ENCODE data around the gene MARCHF6. TPM values are rescaled to one million over a fixed set of nuclear protein-coding genes. Genes with fewer than 3 reads are reported as not detected.

Gene MARCHF6
- total RNA-seq, 4 donors from 2014 or later, result 76.5 to 121 (median 92.9) TPM

DNA sequence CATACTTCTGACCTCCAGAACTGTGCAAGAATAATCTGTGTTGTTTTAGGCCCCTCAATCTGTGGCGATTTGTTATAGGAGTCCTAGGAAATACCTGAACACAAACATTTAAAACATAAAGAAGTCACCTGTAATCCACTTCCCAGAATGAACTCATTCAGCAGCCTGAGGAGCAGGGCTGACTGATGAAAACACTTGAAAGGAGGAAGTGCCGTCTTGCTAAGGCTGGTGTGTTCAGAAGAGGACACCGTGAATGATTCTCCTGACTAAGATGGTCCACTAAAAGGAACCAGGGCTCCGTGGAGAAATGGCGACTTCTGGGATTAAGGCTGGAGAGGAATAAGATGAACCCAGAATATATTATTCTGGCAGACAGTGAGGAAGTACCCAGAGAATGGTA, 18.7 kb upstream of the MARCHF6 start:
- H3K36me3 ChIP-seq, result no peaks in the 10 kb centered on the region
- TF ChIP-seq, protein P1, sequence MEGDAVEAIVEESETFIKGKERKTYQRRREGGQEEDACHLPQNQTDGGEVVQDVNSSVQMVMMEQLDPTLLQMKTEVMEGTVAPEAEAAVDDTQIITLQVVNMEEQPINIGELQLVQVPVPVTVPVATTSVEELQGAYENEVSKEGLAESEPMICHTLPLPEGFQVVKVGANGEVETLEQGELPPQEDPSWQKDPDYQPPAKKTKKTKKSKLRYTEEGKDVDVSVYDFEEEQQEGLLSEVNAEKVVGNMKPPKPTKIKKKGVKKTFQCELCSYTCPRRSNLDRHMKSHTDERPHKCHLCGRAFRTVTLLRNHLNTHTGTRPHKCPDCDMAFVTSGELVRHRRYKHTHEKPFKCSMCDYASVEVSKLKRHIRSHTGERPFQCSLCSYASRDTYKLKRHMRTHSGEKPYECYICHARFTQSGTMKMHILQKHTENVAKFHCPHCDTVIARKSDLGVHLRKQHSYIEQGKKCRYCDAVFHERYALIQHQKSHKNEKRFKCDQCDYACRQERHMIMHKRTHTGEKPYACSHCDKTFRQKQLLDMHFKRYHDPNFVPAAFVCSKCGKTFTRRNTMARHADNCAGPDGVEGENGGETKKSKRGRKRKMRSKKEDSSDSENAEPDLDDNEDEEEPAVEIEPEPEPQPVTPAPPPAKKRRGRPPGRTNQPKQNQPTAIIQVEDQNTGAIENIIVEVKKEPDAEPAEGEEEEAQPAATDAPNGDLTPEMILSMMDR (IDR thresholded peaks at IDR 0.05), result no peak
- TF ChIP-seq EP300 (IDR thresholded peaks at IDR 0.05), result no peak
- TF ChIP-seq POLR2AphosphoS5 (IDR thresholded peaks at IDR 0.05), result no peak
- TF ChIP-seq POLR2A (IDR thresholded peaks at IDR 0.05; ENCODE audit: low read depth), result no peak
- no peak for DNase-seq (ENCODE audit: extremely low spot score)
- H3K4me1 ChIP-seq, result peaks cover 39 to 57% (median 50%) of the 10 kb centered on the region in 4 donors
- no peak overlapping the region for H3K27ac ChIP-seq (replicated peaks in 1 of 4)
- WGBS, result 85% methylated on average over 5 of the region's 5 CpGs
- H3K27me3 ChIP-seq, result no peaks in the 10 kb centered on the region
- intact Hi-C loops (cut with DNase I), result no loop called here
- H3K4me3 ChIP-seq, result no peak overlapping the region
- H3K9me3 ChIP-seq, result no peaks in the 10 kb centered on the region

DNA sequence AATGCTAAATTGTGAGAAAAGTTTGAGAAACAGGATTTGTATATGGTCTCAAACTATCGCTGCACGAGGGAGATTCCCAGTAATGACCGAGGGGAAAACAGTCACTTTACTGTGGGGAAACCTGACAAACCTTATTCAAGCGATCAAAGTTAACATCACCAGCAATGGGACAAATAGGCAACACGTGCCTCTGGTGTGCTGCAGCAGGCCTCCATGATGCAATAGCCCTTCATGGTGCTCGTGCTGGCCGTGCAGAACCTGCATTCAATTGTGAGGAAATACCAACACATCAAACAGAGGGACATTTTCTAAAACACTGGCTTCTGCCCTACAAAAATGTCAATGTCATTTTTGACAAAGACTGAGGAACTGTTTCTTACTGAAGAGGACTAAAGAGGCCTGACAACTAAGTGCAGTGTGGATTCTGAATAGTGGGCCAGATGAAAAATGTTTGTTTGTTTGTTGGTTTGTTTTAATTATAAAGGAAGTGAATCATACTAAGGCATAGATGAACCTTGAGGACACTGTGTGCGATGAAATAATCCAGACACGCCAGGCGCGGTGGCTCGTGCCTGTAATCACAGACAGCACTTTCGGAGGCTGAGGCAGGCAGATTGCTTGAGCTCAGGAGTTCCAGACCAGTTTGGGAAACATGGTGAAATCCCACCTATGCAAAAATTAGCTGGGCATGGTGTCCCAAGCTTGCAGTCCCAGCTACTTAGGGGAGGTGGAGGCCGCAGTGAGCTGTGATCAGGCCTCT, 17.6 kb upstream of the MARCHF6 start:
- WGBS, result 95% methylated on average over 14 of the region's 14 CpGs
- H3K4me1 ChIP-seq, result peaks cover 28 to 47% (median 40%) of the 10 kb centered on the region in 4 donors
- no peak for TF ChIP-seq EP300 (IDR thresholded peaks at IDR 0.05)
- TF ChIP-seq POLR2AphosphoS5 (IDR thresholded peaks at IDR 0.05), result no peak
- TF ChIP-seq, protein P1 (IDR thresholded peaks at IDR 0.05), result no peak
- no peak for TF ChIP-seq POLR2A (IDR thresholded peaks at IDR 0.05; ENCODE audit: low read depth)
- no peak overlapping the region for H3K27ac ChIP-seq (replicated peaks in 1 of 4)
- H3K4me3 ChIP-seq, result no peak overlapping the region
- no peak for DNase-seq (ENCODE audit: extremely low spot score)
- H3K27me3 ChIP-seq, result no peaks in the 10 kb centered on the region
- no peaks in the 10 kb centered on the region for H3K9me3 ChIP-seq
- H3K36me3 ChIP-seq, result no peaks in the 10 kb centered on the region
- intact Hi-C loops (cut with DNase I), result no loop called here

DNA sequence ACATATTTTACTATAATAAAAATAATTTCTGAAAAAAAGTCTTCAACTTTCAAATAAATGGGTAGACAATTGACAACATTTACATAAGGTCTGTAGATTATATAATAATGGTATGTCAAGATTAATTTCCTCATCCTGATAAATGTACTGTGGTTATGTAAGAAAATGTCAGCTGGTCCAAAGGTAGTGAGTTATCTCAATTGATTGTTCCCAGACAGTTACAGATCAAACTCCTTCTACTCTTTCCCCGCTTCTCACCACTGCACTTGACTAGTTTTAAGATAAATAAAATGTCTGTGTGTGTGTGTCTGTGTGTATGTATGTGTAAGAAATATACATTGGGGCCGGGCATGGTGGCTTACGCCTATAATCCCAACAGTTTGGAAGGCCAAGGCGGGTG, 16.4 kb upstream of the MARCHF6 start:
- no peak for DNase-seq (ENCODE audit: extremely low spot score)
- intact Hi-C loops (cut with DNase I), result no loop called here
- no peaks in the 10 kb centered on the region for H3K36me3 ChIP-seq
- H3K27me3 ChIP-seq, result no peaks in the 10 kb centered on the region
- H3K9me3 ChIP-seq, result no peaks in the 10 kb centered on the region
- no peak overlapping the region for H3K4me3 ChIP-seq
- whole genome bisulfite sequencing, result 95% methylated on average over 4 of the region's 4 CpGs
- TF ChIP-seq EP300 (IDR thresholded peaks at IDR 0.05), result no peak
- TF ChIP-seq POLR2A (IDR thresholded peaks at IDR 0.05; ENCODE audit: low read depth), result no peak
- no peak for TF ChIP-seq POLR2AphosphoS5 (IDR thresholded peaks at IDR 0.05)
- TF ChIP-seq, protein P1 (IDR thresholded peaks at IDR 0.05), result no peak
- H3K27ac ChIP-seq (replicated peaks in 1 of 4), result no peak overlapping the region
- H3K4me1 ChIP-seq, result peaks cover 17 to 35% (median 27%) of the 10 kb centered on the region in 4 donors

DNA sequence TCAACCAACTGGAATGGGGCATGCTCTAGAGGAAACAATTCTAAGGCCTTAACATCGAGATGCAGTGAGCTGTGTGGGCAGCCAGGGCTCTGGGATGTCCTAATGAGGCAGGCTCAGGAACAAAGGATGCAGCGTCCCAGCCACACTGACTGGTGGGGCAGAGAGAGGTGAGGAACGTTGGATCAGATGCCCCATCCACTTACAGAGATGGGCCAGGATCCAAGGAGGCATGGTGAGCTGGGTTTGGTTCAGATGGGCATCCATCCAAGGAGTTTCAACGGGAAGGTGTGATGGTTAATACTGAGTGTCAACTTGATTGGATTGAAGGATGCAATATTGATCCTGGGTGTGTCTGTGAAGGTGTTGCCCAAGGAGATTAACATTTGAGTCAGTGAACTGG, 15.5 kb upstream of the MARCHF6 start:
- no peaks in the 10 kb centered on the region for H3K27me3 ChIP-seq
- no peak overlapping the region for H3K4me3 ChIP-seq
- intact Hi-C loops (cut with DNase I), result no loop called here
- DNase-seq (ENCODE audit: extremely low spot score), result no peak
- WGBS, result 78% methylated on average over 4 of the region's 4 CpGs
- no peaks in the 10 kb centered on the region for H3K9me3 ChIP-seq
- H3K4me1 ChIP-seq, result peaks cover 11 to 26% (median 19%) of the 10 kb centered on the region in 4 donors
- no peaks in the 10 kb centered on the region for H3K36me3 ChIP-seq
- H3K27ac ChIP-seq (replicated peaks in 1 of 4), result no peak overlapping the region
- TF ChIP-seq, protein P1 (IDR thresholded peaks at IDR 0.05), result no peak
- TF ChIP-seq POLR2A (IDR thresholded peaks at IDR 0.05; ENCODE audit: low read depth), result no peak
- no peak for TF ChIP-seq EP300 (IDR thresholded peaks at IDR 0.05)
- no peak for TF ChIP-seq POLR2AphosphoS5 (IDR thresholded peaks at IDR 0.05)
